ENCODE measurements around the gene CTNNA3. TPM values are rescaled to one million over a fixed set of nuclear protein-coding genes. Genes with fewer than 3 reads are reported as not detected.

CTNNA3 gene
- total RNA-seq, 4 donors from 2014 or later, result under 0.01 to 0.38 (median 0.27) TPM

DNA sequence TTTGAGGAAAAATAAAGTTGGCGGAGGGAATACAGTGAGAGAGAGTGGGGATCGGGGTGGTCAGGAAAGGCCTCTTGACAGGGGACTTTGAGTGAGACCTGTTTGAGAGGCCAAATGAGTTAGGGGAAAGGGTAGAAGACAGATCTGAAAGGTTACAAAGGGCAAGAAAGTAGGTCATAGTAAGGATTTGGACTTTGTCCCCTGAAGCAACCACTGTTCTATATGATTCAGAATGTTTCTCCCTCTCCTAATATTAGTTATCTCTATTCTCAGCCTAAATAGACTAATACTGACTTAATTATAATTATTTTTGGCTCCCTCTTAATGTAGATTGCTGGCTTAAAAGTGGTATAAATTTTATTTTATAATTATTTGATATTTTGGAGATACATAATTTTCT, 88.0 kb downstream of the CTNNA3 start:
- TF ChIP-seq, protein P1, sequence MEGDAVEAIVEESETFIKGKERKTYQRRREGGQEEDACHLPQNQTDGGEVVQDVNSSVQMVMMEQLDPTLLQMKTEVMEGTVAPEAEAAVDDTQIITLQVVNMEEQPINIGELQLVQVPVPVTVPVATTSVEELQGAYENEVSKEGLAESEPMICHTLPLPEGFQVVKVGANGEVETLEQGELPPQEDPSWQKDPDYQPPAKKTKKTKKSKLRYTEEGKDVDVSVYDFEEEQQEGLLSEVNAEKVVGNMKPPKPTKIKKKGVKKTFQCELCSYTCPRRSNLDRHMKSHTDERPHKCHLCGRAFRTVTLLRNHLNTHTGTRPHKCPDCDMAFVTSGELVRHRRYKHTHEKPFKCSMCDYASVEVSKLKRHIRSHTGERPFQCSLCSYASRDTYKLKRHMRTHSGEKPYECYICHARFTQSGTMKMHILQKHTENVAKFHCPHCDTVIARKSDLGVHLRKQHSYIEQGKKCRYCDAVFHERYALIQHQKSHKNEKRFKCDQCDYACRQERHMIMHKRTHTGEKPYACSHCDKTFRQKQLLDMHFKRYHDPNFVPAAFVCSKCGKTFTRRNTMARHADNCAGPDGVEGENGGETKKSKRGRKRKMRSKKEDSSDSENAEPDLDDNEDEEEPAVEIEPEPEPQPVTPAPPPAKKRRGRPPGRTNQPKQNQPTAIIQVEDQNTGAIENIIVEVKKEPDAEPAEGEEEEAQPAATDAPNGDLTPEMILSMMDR (IDR thresholded peaks at IDR 0.05; ENCODE audit: low read depth), result no peak

DNA sequence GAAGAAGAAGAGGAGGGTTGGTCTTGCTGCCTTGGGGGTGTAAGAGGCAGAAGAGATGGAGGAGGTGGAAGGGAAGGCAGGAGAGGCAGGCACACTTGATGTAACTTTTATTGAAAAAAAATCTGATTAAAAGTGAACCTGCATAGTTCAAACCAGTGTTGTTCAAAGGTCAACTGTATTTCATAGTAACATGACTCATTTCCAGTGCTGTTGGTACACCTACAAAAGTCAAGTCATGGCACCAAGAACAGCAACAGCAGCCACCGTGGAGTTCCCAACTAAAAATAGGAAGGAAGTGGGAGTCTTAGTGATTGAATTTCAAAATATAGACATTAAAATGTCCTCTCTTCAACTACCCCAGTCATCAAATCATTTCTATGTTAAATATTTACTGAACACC, 88.5 kb downstream of the CTNNA3 start:
- TF ChIP-seq, protein P1 (IDR thresholded peaks at IDR 0.05; ENCODE audit: low read depth), result no peak

DNA sequence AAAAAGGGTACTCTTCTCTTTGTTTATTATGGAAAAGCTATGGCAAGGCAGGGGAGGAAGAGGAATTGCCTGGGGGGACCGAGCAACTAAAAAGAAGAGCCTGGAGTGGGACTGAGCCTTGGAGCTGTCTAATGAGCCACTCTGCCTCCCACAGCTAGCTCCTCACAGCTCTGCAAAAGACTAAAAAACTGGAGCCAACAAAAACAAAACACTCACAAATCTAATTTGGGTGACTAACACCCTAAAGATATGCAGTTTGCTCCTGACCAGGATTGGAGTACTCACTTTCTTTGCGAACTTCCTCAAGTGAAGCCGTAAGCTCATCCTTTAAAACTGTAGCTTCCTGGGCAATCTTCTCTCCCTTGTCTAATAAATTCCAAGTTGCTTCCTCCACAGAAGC, 89.4 kb downstream of the CTNNA3 start:
- TF ChIP-seq, protein P1 (IDR thresholded peaks at IDR 0.05; ENCODE audit: low read depth), result no peak

DNA sequence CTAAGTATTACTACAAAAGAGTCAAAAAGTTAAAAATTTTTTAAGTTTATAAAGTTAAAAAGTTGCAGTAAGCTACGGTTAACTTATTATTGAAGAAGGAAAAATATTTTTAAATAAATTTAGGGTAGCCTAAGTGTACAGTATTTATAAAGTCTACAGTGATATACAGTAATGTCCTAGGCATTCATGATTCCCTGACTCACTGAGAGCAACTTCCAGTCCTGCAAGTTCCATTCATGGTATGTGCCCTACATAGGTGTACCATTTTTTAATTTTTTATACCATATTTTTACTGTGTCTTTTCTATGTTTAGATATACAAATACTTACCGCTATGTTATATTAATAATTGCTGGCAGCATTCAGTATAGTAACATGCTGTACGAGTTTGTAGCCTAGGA, 92.3 kb downstream of the CTNNA3 start:
- TF ChIP-seq, protein P1 (IDR thresholded peaks at IDR 0.05; ENCODE audit: low read depth), result no peak

DNA sequence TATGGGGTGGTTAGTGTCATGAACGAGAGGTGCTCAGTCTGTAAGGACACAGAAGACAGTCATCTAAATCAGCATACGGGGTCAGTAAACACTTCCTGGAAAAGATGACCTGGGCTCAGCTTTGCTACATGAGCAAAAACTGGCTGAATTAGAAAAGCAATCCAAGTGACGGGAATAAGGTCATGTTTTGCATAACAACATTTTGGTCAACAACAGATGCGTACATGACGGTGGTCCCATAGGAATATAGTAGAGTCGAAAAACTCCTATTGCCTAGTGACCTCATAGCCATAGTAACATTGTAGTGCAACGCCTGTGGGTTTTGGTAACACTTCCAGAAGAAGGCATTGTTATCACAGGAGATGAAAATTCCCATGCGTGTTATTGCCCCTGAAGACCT, 92.9 kb downstream of the CTNNA3 start:
- TF ChIP-seq, protein P1 (IDR thresholded peaks at IDR 0.05; ENCODE audit: low read depth), result no peak

DNA sequence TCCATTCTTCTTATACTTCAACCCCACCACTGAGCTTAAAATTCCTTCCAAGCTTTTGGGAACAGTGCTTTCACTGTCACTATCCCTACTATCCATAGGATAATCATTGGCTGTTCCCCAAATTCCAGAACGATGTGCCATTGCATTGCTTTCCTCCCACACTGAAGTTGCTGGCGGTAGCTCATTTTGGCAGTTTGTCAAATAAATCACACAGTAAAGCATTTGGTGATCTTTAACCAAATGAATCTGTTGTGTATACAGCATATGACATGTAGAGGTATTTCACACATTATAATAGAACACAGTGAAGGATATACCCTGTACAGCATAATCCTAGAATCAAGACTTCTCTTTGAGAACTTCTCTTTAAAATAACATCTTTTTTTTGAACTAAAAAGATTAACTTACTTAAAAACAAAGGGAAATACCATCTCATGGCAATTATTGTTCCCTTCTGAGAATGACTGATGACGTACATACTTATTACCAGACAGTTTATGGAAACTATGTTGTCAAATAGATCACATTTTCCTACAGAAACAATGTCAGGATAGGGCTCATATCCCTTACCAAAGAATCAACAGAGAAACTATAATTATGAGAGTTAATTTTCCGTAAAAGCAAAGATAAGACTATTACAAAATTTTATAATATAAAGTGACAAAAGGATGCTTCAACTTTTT, 93.6 kb downstream of the CTNNA3 start:
- TF ChIP-seq, protein P1 (IDR thresholded peaks at IDR 0.05; ENCODE audit: low read depth), result no peak

DNA sequence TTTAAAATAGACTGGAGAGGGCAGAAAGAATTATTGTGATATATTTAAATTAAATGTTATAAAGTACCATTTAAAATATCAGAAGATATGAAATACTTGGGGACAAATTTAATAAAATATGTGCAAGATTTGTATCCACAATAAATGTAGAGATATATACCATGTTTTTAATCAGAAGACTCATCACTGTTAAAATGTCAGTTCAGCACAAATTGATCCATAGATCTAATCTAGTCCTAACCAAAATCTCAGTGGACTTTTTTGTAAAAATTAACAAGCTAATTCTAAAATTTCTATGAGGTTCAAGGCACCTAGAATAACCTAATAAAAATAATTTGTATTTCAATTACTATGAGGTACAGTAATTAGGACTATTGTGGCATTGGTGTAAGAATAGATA, 96.4 kb downstream of the CTNNA3 start:
- TF ChIP-seq, protein P1 (IDR thresholded peaks at IDR 0.05; ENCODE audit: low read depth), result no peak

All from subcutaneous adipose tissue (tissue), 4 donors.